ENCODE results near the gene GRK5. TPM values are rescaled to one million over a fixed set of nuclear protein-coding genes. Genes with fewer than 3 reads are reported as not detected.
"Not testable (repeated sequence)": the region's sequence is repeated elsewhere in the genome, so short reads cannot be mapped to it uniquely, and the experiment has no call there.

The GRK5 gene
- total RNA-seq, 4 donors from 2014 or later, result 10.0 to 61.9 (median 18.1) TPM

- no peak for DNase-seq
- TF ChIP-seq CTCF (IDR thresholded peaks at IDR 0.05) (no peak), POLR2A (IDR thresholded peaks at IDR 0.05) (no peak)
- no peaks in the 10 kb centered on the region for H3K4me1 ChIP-seq
Measured at GRCh38 chr10:119459681-119460340, 252.4 kb downstream of the GRK5 start.

GRCh38 chr10:119460369-119461195, 253.2 kb downstream of the GRK5 start:
- TF ChIP-seq CTCF (IDR thresholded peaks at IDR 0.05) (no peak), POLR2A (IDR thresholded peaks at IDR 0.05) (no peak)
- no peak for DNase-seq
- H3K9me3 ChIP-seq, result no peaks in the 10 kb centered on the region
- H3K36me3 ChIP-seq, result no peaks in the 10 kb centered on the region
- no peak overlapping the region for H3K27ac ChIP-seq
- no peaks in the 10 kb centered on the region for H3K4me1 ChIP-seq
- H3K27me3 ChIP-seq, result no peaks in the 10 kb centered on the region
- H3K4me3 ChIP-seq, result no peak overlapping the region

More at GRCh38 chr10:119459681-119460340, 252.4 kb downstream of the GRK5 start:
- Histone ChIP-seq H3K9me3 (no peaks in the 10 kb centered on the region), H3K4me3 (no peak overlapping the region), H3K27ac (no peak overlapping the region), H3K27me3 (no peaks in the 10 kb centered on the region), H3K36me3 (no peaks in the 10 kb centered on the region)

GRCh38 chr10:119461380-119461779, 254.0 kb downstream of the GRK5 start:
- no peak overlapping the region for H3K27ac ChIP-seq
- no peak overlapping the region for H3K4me3 ChIP-seq
- no peaks in the 10 kb centered on the region for H3K36me3 ChIP-seq
- DNase-seq, result no peak
- no peak for TF ChIP-seq POLR2A (IDR thresholded peaks at IDR 0.05)
- no peak for TF ChIP-seq CTCF (IDR thresholded peaks at IDR 0.05)
- H3K9me3 ChIP-seq, result no peaks in the 10 kb centered on the region
- H3K4me1 ChIP-seq, result no peaks in the 10 kb centered on the region
- no peaks in the 10 kb centered on the region for H3K27me3 ChIP-seq

- TF ChIP-seq POLR2A (IDR thresholded peaks at IDR 0.05) (no peak), CTCF (IDR thresholded peaks at IDR 0.05) (no peak)
- Histone ChIP-seq H3K27me3 (no peaks in the 10 kb centered on the region), H3K36me3 (no peaks in the 10 kb centered on the region), H3K27ac (no peak overlapping the region), H3K4me3 (no peak overlapping the region), H3K4me1 (no peaks in the 10 kb centered on the region), H3K9me3 (no peaks in the 10 kb centered on the region)
- no peak for DNase-seq
Measured at GRCh38 chr10:119461923-119462322, 254.6 kb downstream of the GRK5 start.

GRCh38 chr10:119462773-119463172, 255.4 kb downstream of the GRK5 start:
- DNase-seq, result no peak
- no peaks in the 10 kb centered on the region for H3K9me3 ChIP-seq

GRCh38 chr10:119463195-119463594, 255.8 kb downstream of the GRK5 start:
- DNase-seq, H3K27me3 ChIP-seq, H3K4me1 ChIP-seq, H3K36me3 ChIP-seq, H3K27ac ChIP-seq, H3K4me3 ChIP-seq, H3K9me3 ChIP-seq: not testable (repeated sequence)

More at GRCh38 chr10:119462773-119463172, 255.4 kb downstream of the GRK5 start:
- Histone ChIP-seq H3K27ac (no peak overlapping the region), H3K4me3 (no peak overlapping the region), H3K36me3 (no peaks in the 10 kb centered on the region), H3K27me3 (no peaks in the 10 kb centered on the region), H3K4me1 (no peaks in the 10 kb centered on the region)
- TF ChIP-seq CTCF (IDR thresholded peaks at IDR 0.05) (no peak), POLR2A (IDR thresholded peaks at IDR 0.05) (no peak)

Measured in Peyer's patch (tissue), 4 donors.